ENCODE data around the gene SLC25A38.

SLC25A38 gene

DNA sequence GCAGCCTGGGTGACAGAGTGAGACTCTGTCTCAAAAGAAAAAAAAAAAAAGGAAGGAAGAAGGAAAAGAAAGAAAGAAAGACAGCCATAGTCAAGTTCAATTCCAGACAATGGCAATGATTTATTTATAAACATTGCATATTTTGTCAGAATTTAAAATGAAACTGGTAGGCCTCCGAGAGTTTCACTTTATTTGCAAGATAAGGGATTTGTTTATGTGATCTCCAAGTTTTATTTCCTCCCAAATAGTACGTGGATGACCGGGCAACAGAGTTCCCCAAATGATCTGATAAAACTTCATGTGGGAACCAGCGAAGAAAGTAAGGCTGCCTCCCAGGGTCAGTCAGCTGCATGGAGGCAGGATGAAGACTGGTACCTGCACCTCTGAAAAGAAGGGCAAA is 55.7 kb downstream of the SLC25A38 start:
- DNase-seq = no peak

- no peak for DNase-seq
Measured at GRCh38 chr3:39440316-39440715, 57.1 kb downstream of the SLC25A38 start.

- DNase-seq = no peak
Measured at GRCh38 chr3:39443530-39443929, 60.4 kb downstream of the SLC25A38 start.

GRCh38 chr3:39445927-39446326 is 62.8 kb downstream of the SLC25A38 start:
- DNase-seq = no peak

GRCh38 chr3:39446444-39446843 is 63.3 kb downstream of the SLC25A38 start:
- no peak for DNase-seq

Measured in NCI-H446 (cell line).